OCI-LY1 (cell line): Measurements from ENCODE around the gene KLHL2.

Experiments
- CTCF ChIP-seq: fragments of 200-600 bp; sonication (generic), shearing (Covaris generic); IDR thresholded peaks from 2 replicates; pipeline ENCODE4 v1.5.1; 2017; ENCODE audit warnings: mild to moderate bottlenecking, antibody characterized with exemption, low read length, moderate library complexity, mixed read lengths
- EZH2 ChIP-seq: fragments of 200-600 bp; sonication (generic), shearing (Covaris generic); IDR thresholded peaks from 2 replicates; pipeline ENCODE4 v1.8.0; 2017; ENCODE audit warnings: borderline replicate concordance, mixed run types, mild to moderate bottlenecking, antibody characterized with exemption, low read length, moderate library complexity, mixed read lengths

GRCh38 chr4:165301833-165302232, 94.5 kb downstream of the KLHL2 start:
- no peak for TF ChIP-seq CTCF
- no peak for TF ChIP-seq EZH2
